HG02763 (cell line): ENCODE results near the gene CBX8.

ENCODE experiments used
- ATAC-seq: cut with Tn5 transposase; IDR thresholded peaks from one replicate; pipeline ENCODE4 v1.9.1; 2021; ENCODE audit warnings: mild to moderate bottlenecking, moderate library complexity; ENCODE audit not compliant: unreplicated experiment

Gene CBX8

DNA sequence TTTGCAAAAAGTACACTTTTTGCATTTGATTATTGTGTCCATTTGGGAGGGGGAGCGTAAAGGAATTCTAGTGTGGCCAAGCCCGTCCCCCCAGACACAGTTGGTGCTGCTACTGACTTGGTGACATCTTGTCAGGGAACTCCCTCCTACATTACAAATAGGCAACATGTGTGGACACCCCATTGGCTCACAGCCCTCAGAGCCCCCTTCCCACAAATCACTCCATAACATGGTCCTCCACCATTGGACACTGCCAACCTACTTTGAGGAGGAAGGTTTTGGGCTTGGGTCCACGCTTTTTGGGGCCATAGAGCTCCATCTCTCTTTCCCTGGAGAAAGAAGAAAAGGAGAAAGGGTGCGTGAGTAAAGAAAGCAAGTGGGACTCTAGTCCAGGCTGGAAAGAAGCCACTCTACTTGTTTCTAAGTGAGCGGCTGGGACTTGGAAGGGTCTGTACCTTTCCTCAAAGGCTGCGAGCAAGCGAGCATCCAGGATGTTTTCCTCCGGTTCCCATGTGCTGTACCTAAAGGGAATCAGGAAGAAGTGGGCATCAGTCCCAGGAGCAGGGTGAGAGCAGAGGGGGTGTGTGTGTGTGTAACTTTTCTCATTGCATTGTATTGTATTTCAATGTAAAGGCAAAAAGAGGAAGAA lies 958 bp downstream of the CBX8 start:
- ATAC-seq, result no peak

DNA sequence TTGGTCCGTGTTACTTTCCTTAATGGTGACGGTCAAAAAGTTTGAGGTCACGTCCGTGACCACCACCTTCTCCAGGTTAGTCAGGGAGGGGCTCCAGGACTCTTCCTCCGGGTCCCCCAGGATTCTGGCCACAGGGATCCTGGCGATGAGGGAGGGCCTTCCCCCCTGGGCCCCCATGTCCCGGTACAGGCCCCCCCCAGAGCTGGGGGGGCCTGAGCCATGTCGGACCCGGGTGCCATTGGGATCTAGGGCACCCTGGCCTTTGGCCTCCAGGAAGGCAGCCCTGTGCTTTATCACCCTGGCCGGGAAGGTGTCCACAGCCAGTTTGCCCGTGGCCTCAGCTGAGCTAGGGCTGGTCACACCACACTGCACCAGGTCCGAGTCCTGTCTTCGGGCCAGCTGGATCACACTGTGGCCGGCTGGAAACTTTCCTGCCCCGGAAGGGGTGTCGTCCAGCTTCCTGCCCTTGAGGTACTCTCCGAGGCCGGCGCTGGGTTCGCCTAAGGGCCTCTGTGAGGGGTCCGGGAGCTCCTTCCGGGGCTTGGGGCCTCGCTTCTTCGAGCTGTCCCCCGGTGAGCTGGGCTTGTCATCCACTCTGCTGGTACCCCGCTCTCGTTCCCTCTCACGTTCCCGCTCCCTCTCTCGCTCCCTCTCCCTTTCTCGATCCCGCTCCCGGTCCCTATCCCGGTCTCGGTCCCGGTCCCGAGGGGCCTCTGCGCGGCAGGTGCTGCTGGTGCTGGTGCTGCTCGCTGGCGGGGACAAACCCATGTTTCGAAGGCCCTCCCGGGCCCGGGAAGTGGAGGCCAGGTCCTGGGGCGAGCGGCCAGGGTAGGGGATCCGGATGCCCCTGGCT lies 2.0 kb downstream of the CBX8 start:
- no peak for ATAC-seq

DNA sequence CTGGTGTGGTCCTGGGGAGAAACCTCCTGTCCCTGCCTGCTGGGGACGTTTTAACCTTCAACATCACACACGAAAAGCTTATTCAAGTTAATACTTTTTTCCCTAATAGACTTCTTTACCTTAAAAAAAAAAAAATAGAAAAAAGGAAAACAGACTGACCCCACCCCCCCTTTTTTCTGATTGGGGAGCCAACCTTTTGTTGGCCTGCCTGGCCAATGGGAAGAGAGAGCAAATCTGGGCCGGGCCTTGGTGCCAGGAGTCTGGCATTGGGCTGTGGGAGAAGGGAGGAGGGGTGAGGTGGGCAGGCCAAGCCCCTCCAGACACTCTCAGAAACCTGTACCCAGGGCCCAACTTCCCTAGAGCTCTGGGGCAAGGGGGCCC lies 3.0 kb downstream of the CBX8 start:
- ATAC-seq, result no peak

GRCh38 chr17:79792984-79793923 lies 3.6 kb downstream of the CBX8 start:
- ATAC-seq, result no peak

GRCh38 chr17:79792341-79792871 lies 4.5 kb downstream of the CBX8 start:
- no peak for ATAC-seq

DNA sequence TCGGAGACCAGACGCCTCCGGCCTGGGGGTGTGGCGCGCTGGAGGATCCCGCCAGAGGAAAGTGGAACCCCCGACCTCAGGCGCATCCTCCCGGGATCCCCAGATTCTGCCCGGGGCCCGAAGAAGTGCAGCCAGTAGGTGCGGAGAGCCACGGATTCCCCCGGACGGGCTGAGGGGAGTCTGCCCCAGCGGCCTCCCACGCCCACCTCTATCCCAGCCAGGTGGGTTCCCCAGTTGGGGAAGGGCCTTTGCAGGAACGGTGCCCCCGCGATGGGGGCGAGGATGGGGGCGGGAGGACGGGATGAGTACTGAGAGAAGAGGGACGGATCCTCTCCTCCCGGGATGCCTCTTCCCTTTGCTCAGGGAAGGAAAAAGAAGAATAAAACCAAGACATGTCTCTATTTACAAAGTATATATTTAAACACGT lies 5.1 kb downstream of the CBX8 start:
- no peak for ATAC-seq

- ATAC-seq, result no peak
Measured at GRCh38 chr17:79790805-79791734, 5.8 kb downstream of the CBX8 start.

- ATAC-seq, result no peak
Measured at GRCh38 chr17:79789943-79790804, 6.7 kb downstream of the CBX8 start.

GRCh38 chr17:79788989-79789942 lies 7.6 kb downstream of the CBX8 start:
- ATAC-seq, result no peak

- ATAC-seq, result no peak
Measured at GRCh38 chr17:79788455-79788854, 8.4 kb downstream of the CBX8 start.

- ATAC-seq, result no peak
Measured at GRCh38 chr17:79786930-79787643, 9.8 kb downstream of the CBX8 start.

DNA sequence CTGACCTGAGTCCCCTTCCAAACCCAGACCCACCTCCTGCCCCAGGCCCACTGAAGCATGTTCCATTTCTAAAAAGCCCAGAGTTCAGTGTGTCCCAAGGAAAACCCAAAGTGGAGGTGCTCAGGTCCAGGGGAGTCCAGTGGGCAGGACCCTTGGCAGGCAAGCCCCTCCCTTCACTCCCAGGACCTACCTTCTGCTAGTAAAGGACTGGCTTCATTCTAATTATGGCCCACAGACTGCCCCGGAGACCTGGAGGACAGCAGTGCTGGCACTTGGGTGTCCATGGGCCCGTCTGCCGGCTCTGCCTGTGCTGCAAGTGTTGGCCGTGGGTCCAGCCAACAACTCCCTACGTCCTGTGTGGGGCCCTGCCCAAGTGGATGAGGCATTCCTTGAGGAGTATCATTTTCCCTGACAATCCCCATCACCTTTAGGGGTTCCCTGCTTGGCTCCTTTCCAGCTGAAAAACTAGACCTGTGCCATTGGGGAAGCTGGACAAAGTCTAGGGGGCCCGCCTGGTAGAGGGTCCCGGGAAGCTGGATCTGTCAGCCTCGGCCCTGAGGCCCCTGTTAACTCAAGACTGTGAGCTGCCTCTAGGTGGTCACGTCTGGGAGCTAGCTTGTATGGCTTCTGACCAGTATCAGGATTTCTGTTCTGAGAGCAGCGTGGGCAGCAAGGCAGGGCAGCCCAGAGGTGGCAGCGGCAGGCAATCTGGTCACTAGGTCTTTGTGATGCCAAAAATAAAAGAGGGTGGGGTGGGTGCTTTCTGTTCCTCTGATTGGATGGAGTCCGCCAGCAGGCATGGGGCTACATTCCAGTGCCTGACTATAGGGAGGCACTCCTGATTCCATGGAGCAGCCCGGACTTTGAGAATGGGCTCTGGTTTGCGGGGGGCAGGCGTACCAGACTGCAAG lies 10.7 kb downstream of the CBX8 start:
- no peak for ATAC-seq

- ATAC-seq, result no peak
Measured at GRCh38 chr17:79785017-79785899, 11.6 kb downstream of the CBX8 start.

- no peak for ATAC-seq
Measured at GRCh38 chr17:79784353-79785016, 12.4 kb downstream of the CBX8 start.

GRCh38 chr17:79783891-79784290 lies 13.0 kb downstream of the CBX8 start:
- no peak for ATAC-seq
